Erythroblast (primary cell): ENCODE measurements around the gene CNTN4.

Experiments
- GATA1 ChIP-seq: IDR thresholded peaks from 2 replicates; pipeline ENCODE4 v1.6.1; 2011; ENCODE audit warnings: low read depth, mild to moderate bottlenecking, control low read depth, low read length, moderate library complexity
- POLR2A ChIP-seq: IDR thresholded peaks from 2 replicates; pipeline ENCODE4 v1.6.1; 2011; ENCODE audit warnings: mild to moderate bottlenecking, low read length

- TF ChIP-seq POLR2A: no peak
- no peak for TF ChIP-seq GATA1
Observed at GRCh38 chr3:2390926-2391532, 292.4 kb downstream of the CNTN4 start.
